CD14-positive monocyte (primary cell): ENCODE results near the gene WEE1. TPM values are rescaled to one million over a fixed set of nuclear protein-coding genes. Genes with fewer than 3 reads are reported as not detected.

ENCODE experiments used
- DNase-seq, 3 donors: peaks; one replicate each; pipeline ENCODE4 v3.0.0-alpha.2; 2011 to 2022
- H2AFZ ChIP-seq: 2 replicates; pipeline ENCODE4 v1.6.0; 2012; ENCODE audit warnings: mild to moderate bottlenecking, low read depth, low read length, inconsistent platforms; ENCODE audit not compliant: insufficient read depth, poor library complexity, severe bottlenecking
- H3K27ac ChIP-seq, 2 donors: 1 replicate in 1 of 2; 2 replicates in 1 of 2; pipeline ENCODE4 v1.5.1; 2012 to 2013; ENCODE audit warnings: low read length in 2 of 2, control low read depth in 1 of 2, inconsistent platforms in 1 of 2, low read depth in 1 of 2, mild to moderate bottlenecking in 1 of 2
- H3K27me3 ChIP-seq, 2 donors: one replicate each; pipeline versions ENCODE4 v1.6.0 to v1.6.1; 2011 to 2013; ENCODE audit warnings: low read length in 2 of 2; ENCODE audit not compliant: control insufficient read depth in 2 of 2, insufficient read depth in 2 of 2
- H3K36me3 ChIP-seq, 2 donors: replicated peaks in 1 of 2; 1 replicate in 1 of 2; 2 replicates in 1 of 2; pipeline versions ENCODE4 v1.5.1 to v1.6.1; 2012 to 2013; ENCODE audit warnings: low read length in 2 of 2, control low read depth in 1 of 2, inconsistent platforms in 1 of 2, mild to moderate bottlenecking in 1 of 2; ENCODE audit not compliant: insufficient read depth in 2 of 2, control insufficient read depth in 1 of 2
- H3K4me1 ChIP-seq, 2 donors: 1 replicate in 1 of 2; 2 replicates in 1 of 2; pipeline versions ENCODE4 v1.5.1 to v1.6.1; 2012 to 2013; ENCODE audit warnings: low read length in 2 of 2, control low read depth in 1 of 2, inconsistent platforms in 1 of 2, mild to moderate bottlenecking in 1 of 2, moderate library complexity in 1 of 2; ENCODE audit not compliant: insufficient read depth in 2 of 2, control insufficient read depth in 1 of 2
- H3K4me2 ChIP-seq: replicated peaks from 2 replicates; pipeline ENCODE3; 2012; ENCODE audit warnings: low read length, moderate library complexity, mild to moderate bottlenecking; ENCODE audit not compliant: poor library complexity, severe bottlenecking; ENCODE audit errors: extremely low read depth
- H3K4me3 ChIP-seq, 3 experiments: fragments of 200-600 bp in 1 of 3; sonication (generic) in 1 of 3; replicated peaks in 1 of 3; 1 replicate in 2 of 3; 2 replicates in 1 of 3; pipeline ENCODE4 v1.5.1; 2011 to 2013; ENCODE audit warnings: low read length in 3 of 3, mild to moderate bottlenecking in 3 of 3, control low read depth in 2 of 3, low read depth in 2 of 3, inconsistent platforms in 1 of 3, moderate library complexity in 1 of 3
- H3K79me2 ChIP-seq: 2 replicates; pipeline ENCODE4 v1.6.0; 2012; ENCODE audit warnings: mild to moderate bottlenecking, control low read depth, inconsistent platforms, low read length, moderate library complexity; ENCODE audit not compliant: insufficient read depth
- H3K9ac ChIP-seq: 2 replicates; pipeline ENCODE4 v1.6.0; 2017; ENCODE audit warnings: low read length, mild to moderate bottlenecking; ENCODE audit not compliant: insufficient read depth, poor library complexity, severe bottlenecking
- H3K9me3 ChIP-seq, 2 donors: replicated peaks in 1 of 2; 1 replicate in 1 of 2; 2 replicates in 1 of 2; pipeline versions ENCODE4 v1.5.1 to v1.6.1; 2012 to 2013; ENCODE audit warnings: low read length in 2 of 2, control low read depth in 1 of 2; ENCODE audit not compliant: control insufficient read depth in 1 of 2, insufficient read depth in 1 of 2
- H4K20me1 ChIP-seq: 2 replicates; pipeline ENCODE4 v1.6.0; 2012; ENCODE audit warnings: mild to moderate bottlenecking, low read length, control low read depth, moderate library complexity; ENCODE audit not compliant: insufficient read depth
- H3K27ac Mint-ChIP-seq, 7 donors: one replicate each; pipeline ENCODE4 v1.8.0; 2020; ENCODE audit warnings: mild to moderate bottlenecking in 7 of 7, mixed read lengths in 7 of 7, moderate library complexity in 6 of 7, inconsistent platforms in 2 of 7
- H3K27me3 Mint-ChIP-seq, 3 donors: one replicate each; pipeline ENCODE4 v1.8.0; 2021 to 2022; ENCODE audit warnings: low read depth in 3 of 3, mild to moderate bottlenecking in 3 of 3, mixed read lengths in 3 of 3, moderate library complexity in 3 of 3, inconsistent platforms in 1 of 3
- H3K36me3 Mint-ChIP-seq, 2 donors: one replicate each; pipeline ENCODE4 v1.8.0; 2020; ENCODE audit warnings: mixed read lengths in 2 of 2, inconsistent platforms in 1 of 2, mild to moderate bottlenecking in 1 of 2
- H3K4me1 Mint-ChIP-seq: one replicate; pipeline ENCODE4 v1.8.0; 2020; ENCODE audit warnings: mild to moderate bottlenecking, mixed read lengths
- H3K4me3 Mint-ChIP-seq, 2 donors: one replicate each; pipeline ENCODE4 v1.8.0; 2020; ENCODE audit warnings: mild to moderate bottlenecking in 2 of 2, mixed read lengths in 2 of 2, moderate library complexity in 1 of 2
- H3K9me3 Mint-ChIP-seq, 7 donors: one replicate each; pipeline ENCODE4 v1.8.0; 2020 to 2022; ENCODE audit warnings: mixed read lengths in 7 of 7, mild to moderate bottlenecking in 6 of 7, moderate library complexity in 6 of 7, inconsistent platforms in 2 of 7
- CTCF ChIP-seq: fragments of 200-600 bp; IDR thresholded peaks from one replicate; pipeline ENCODE4 v1.8.0; 2022; ENCODE audit warnings: antibody characterized with exemption, mild to moderate bottlenecking
- WGBS: methylation state at CpG from one replicate; pipeline ENCODE4 v1.1.5; 2013; ENCODE audit warnings: missing lambda C conversion rate; ENCODE audit not compliant: insufficient coverage; 5-methylcytosine and 5-hydroxymethylcytosine counted together
- intact Hi-C, 2 donors: fragments of 100-400 bp; cut with micrococcal nuclease; formaldehyde crosslinking; loops; one replicate each; pipeline versions ENCODE4 v1.15.0 to v1.15.1; 2023
- polyA plus RNA-seq, 3 donors: library from polyadenylated mRNA; depleted of rRNA in 1 of 3; unstranded in 2 of 3; stranded (reverse) in 1 of 3; fragments of 300-500 nt in 2 of 3; fragments of >200 nt in 1 of 3; fragmentation: Illumina TruSeq in 2 of 3; gene quantifications; 1 replicate in 2 of 3; 2 replicates in 1 of 3; pipeline ENCODE4 v1.2.3, GENCODE V29; 2012 to 2021

WEE1 gene
- polyA plus RNA-seq, 3 donors: 0.05 to 0.41 (median 0.22) TPM

GRCh38 chr11:9550191-9550628, 23.3 kb upstream of the WEE1 start:
- H3K4me2 ChIP-seq: no peak overlapping the region
- H3K4me3 ChIP-seq: no peak overlapping the region
- Mint-ChIP-seq H3K27ac (peak overlapping the region in 2 of 7 donors; percentile 16 to 54), H3K4me1 (peaks cover 9% of the 10 kb centered on the region), H3K9me3 (peaks cover 4 to 10% (median 8%) of the 10 kb centered on the region in 7 donors), H3K4me3 (no peak overlapping the region), H3K36me3 (peaks cover 10 to 11% of the 10 kb centered on the region in 2 donors), H3K27me3 (peaks cover 0 to 2% (median 1%) of the 10 kb centered on the region in 3 donors)
- H3K9ac ChIP-seq: no peak overlapping the region
- H3K9me3 ChIP-seq: no peaks in the 10 kb centered on the region
- no peaks in the 10 kb centered on the region for H3K79me2 ChIP-seq
- no peak overlapping the region for H3K27ac ChIP-seq
- peaks cover 7 to 8% of the 10 kb centered on the region in 2 donors for H3K4me1 ChIP-seq
- H3K36me3 ChIP-seq: no peaks in the 10 kb centered on the region
- H2AFZ ChIP-seq: no peak overlapping the region
- no CpG with 5 or more reads among the region's 8 CpGs for WGBS
- no peaks in the 10 kb centered on the region for H3K27me3 ChIP-seq
- intact Hi-C loops: no loop called here
- DNase-seq: no peak
- no peak for TF ChIP-seq CTCF
- H4K20me1 ChIP-seq: no peaks in the 10 kb centered on the region

GRCh38 chr11:9561279-9561982, 12.0 kb upstream of the WEE1 start:
- H3K27me3 Mint-ChIP-seq: peaks cover 0 to 4% (median 3%) of the 10 kb centered on the region in 3 donors
- Histone ChIP-seq H3K79me2 (no peaks in the 10 kb centered on the region), H3K4me1 (no peaks in the 10 kb centered on the region), H3K4me2 (no peak overlapping the region), H3K9me3 (no peaks in the 10 kb centered on the region), H3K36me3 (no peaks in the 10 kb centered on the region), H4K20me1 (no peaks in the 10 kb centered on the region), H3K9ac (no peak overlapping the region), H3K27me3 (no peaks in the 10 kb centered on the region), H2AFZ (no peak overlapping the region), H3K27ac (no peak overlapping the region), H3K4me3 (no peak overlapping the region)
- H3K27ac Mint-ChIP-seq: no peak overlapping the region
- H3K4me1 Mint-ChIP-seq: peaks cover 5% of the 10 kb centered on the region
- no peak for TF ChIP-seq CTCF
- no peak for DNase-seq
- peaks cover 6 to 34% (median 18%) of the 10 kb centered on the region in 7 donors for H3K9me3 Mint-ChIP-seq
- H3K36me3 Mint-ChIP-seq: peaks cover 4 to 11% of the 10 kb centered on the region in 2 donors
- intact Hi-C loops: loop anchor here in 1 of 2 donors (5.0 kb wide), 2 partner anchors 304 to 489 kb away; no protein-coding TSS in a partner anchor
- WGBS: no CpG with 5 or more reads among the region's 2 CpGs
- no peak overlapping the region for H3K4me3 Mint-ChIP-seq
